K562 (cell line): ENCODE data around the gene NDUFV3. TPM values are rescaled to one million over a fixed set of nuclear protein-coding genes. Genes with fewer than 3 reads are reported as not detected.

Experiments
- ETV5 ChIP-seq: sonication (generic); formaldehyde crosslinking; IDR thresholded peaks from 2 replicates; pipeline ENCODE4 v1.4.0; 2020; ENCODE audit warnings: low read depth, mild to moderate bottlenecking, missing genetic modification reagents
- HNRNPH1 ChIP-seq: fragments of 200-400 bp; formaldehyde crosslinking; optimal IDR thresholded peaks from 2 replicates; pipeline ENCODE3; 2017; ENCODE audit warnings: low read depth, mild to moderate bottlenecking, low read length, moderate library complexity
- L3MBTL2 ChIP-seq: fragments of 450-650 bp; IDR thresholded peaks from 2 replicates; pipeline ENCODE4 v1.6.1; 2016; ENCODE audit warnings: mild to moderate bottlenecking, moderate library complexity
- MTA2 ChIP-seq: fragments of 450-650 bp; IDR thresholded peaks from 2 replicates; pipeline ENCODE4 v1.6.1; 2016; ENCODE audit warnings: low read depth
- MTA3 ChIP-seq: fragments of 450-650 bp; formaldehyde crosslinking; IDR thresholded peaks from 2 replicates; pipeline ENCODE4 v1.6.1; 2017; ENCODE audit warnings: mild to moderate bottlenecking, borderline replicate concordance
- SMAD3 ChIP-seq: fragments of 450-650 bp; formaldehyde crosslinking; conservative IDR thresholded peaks from 2 replicates; pipeline ENCODE4 v1.4.0; 2020; ENCODE audit warnings: mild to moderate bottlenecking
- ZKSCAN1 ChIP-seq: fragments of 150-350 bp; IDR thresholded peaks from 2 replicates; pipeline ENCODE4 v1.6.1; 2016; ENCODE audit warnings: low read depth, low read length
- ZKSCAN8 ChIP-seq: fragments of 200-800 bp; sonication (Bioruptor generic); IDR thresholded peaks from 2 replicates; pipeline ENCODE4 v1.6.1; 2016; ENCODE audit warnings: missing genetic modification characterization, missing compliant biosample characterization
- ZNF12 ChIP-seq: sonication (generic); formaldehyde crosslinking; IDR thresholded peaks from 2 replicates; pipeline ENCODE4 v1.4.0; 2020; ENCODE audit warnings: mild to moderate bottlenecking, missing genetic modification reagents
- ZNF354B ChIP-seq: fragments of 250-450 bp; sonication (Bioruptor Pico); IDR thresholded peaks from 2 replicates; pipeline ENCODE4 v1.4.0; 2020
- polyA plus RNA-seq, 8 experiments: library from polyadenylated mRNA; depleted of rRNA in 4 of 8; stranded (reverse) in 5 of 8; unstranded in 3 of 8; fragments of >200 nt; fragmentation: Nextera tagmentation in 2 of 8; fragmentation: Illumina TruSeq in 1 of 8; extraction: Ambion mirVana in 2 of 8; extraction: Trizol in 1 of 8; gene quantifications; 2 replicates each; pipeline versions ENCODE4 v1.2.1 to v1.2.3, GENCODE V29; 2011 to 2014; ENCODE audit warnings: inconsistent platforms in 1 of 8, missing spikeins in 1 of 8
- total RNA-seq, 7 experiments: library from RNA; depleted of rRNA in 6 of 7; stranded (reverse); fragments of >200 nt in 6 of 7; fragmentation: Illumina TruSeq in 2 of 7; extraction: Trizol in 2 of 7; gene quantifications; 2 replicates each; pipeline versions ENCODE4 v1.2.1 to v1.2.3, GENCODE V29; 2011 to 2021; ENCODE audit warnings: low replicate concordance in 1 of 7
- TF ChIP-seq, protein P1 (sequence below), 2 experiments: fragments of 450-650 bp; IDR thresholded peaks; 2 replicates each; pipeline ENCODE4 v1.6.1; 2016; ENCODE audit warnings: mild to moderate bottlenecking in 2 of 2, borderline replicate concordance in 1 of 2, low read depth in 1 of 2, moderate library complexity in 1 of 2
- TF ChIP-seq, protein P2 (sequence below), 2 experiments: fragments of 450-650 bp; conservative IDR thresholded peaks; 2 replicates each; pipeline ENCODE4 v1.6.1; 2017; ENCODE audit warnings: mild to moderate bottlenecking in 2 of 2, moderate library complexity in 2 of 2
- TF ChIP-seq, protein P3 (sequence below): fragments of 450-650 bp; formaldehyde crosslinking; IDR thresholded peaks from 2 replicates; pipeline ENCODE4 v1.4.0; 2022; ENCODE audit warnings: missing genetic modification characterization
- TF ChIP-seq, protein P4 (sequence below): IDR thresholded peaks from 2 replicates; pipeline ENCODE4 v1.6.1; 2012; ENCODE audit warnings: low read depth, low read length, improper control_type of control experiment, borderline replicate concordance

Gene NDUFV3
- total and polyA plus RNA-seq, 9 of the 15 experiments (the other 6 are each of a cell fraction or from before 2014, with no cell fraction given), result 19.1 to 87.8 (median 74.3) TPM

DNA sequence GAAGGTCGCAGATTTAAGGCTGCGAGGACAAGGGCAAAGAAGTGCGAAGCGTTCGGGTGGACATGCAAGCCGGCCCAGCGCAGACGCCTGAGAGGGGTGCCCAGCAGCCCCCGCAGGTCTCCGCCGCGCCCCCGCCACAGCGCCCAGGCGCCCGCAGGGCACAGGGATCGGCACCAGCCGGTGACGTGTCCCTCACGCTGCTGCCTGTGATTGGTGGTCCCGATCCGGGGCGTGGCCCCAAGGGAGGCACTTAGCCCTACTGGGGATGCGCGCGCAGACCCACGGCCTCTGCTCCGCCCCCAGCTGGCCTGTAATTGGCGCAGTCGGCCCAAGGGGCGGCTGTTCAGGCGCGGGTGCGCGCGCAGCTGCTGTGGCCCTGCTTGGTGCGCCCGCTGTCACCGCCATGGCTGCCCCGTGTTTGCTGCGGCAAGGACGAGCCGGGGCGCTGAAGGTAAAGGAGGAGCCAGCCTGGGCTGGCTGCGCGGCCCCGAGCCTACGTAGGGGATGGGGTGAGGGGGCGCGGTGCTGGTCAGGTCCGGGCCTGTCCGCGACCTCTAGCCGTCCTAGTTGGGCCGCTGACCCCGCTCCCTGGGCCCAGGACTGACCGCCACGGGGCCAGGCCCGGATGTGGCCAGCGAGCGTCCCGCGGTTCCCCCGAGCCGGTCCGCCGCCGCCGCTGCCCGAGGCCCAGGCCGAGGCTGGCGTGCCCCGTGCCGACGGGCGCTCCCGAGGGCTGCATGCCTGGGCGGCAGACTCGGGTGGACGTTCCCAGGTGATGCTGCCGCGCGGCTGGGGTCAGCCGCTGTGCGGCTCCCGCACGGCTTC is at the start of gene NDUFV3 (continued):
- peak; percentile 57 for TF ChIP-seq L3MBTL2
- TF ChIP-seq ZKSCAN8 (CRISPR knock-in tag), result no peak
- TF ChIP-seq ZNF354B (CRISPR knock-in tag), result no peak
- TF ChIP-seq, protein P1, sequence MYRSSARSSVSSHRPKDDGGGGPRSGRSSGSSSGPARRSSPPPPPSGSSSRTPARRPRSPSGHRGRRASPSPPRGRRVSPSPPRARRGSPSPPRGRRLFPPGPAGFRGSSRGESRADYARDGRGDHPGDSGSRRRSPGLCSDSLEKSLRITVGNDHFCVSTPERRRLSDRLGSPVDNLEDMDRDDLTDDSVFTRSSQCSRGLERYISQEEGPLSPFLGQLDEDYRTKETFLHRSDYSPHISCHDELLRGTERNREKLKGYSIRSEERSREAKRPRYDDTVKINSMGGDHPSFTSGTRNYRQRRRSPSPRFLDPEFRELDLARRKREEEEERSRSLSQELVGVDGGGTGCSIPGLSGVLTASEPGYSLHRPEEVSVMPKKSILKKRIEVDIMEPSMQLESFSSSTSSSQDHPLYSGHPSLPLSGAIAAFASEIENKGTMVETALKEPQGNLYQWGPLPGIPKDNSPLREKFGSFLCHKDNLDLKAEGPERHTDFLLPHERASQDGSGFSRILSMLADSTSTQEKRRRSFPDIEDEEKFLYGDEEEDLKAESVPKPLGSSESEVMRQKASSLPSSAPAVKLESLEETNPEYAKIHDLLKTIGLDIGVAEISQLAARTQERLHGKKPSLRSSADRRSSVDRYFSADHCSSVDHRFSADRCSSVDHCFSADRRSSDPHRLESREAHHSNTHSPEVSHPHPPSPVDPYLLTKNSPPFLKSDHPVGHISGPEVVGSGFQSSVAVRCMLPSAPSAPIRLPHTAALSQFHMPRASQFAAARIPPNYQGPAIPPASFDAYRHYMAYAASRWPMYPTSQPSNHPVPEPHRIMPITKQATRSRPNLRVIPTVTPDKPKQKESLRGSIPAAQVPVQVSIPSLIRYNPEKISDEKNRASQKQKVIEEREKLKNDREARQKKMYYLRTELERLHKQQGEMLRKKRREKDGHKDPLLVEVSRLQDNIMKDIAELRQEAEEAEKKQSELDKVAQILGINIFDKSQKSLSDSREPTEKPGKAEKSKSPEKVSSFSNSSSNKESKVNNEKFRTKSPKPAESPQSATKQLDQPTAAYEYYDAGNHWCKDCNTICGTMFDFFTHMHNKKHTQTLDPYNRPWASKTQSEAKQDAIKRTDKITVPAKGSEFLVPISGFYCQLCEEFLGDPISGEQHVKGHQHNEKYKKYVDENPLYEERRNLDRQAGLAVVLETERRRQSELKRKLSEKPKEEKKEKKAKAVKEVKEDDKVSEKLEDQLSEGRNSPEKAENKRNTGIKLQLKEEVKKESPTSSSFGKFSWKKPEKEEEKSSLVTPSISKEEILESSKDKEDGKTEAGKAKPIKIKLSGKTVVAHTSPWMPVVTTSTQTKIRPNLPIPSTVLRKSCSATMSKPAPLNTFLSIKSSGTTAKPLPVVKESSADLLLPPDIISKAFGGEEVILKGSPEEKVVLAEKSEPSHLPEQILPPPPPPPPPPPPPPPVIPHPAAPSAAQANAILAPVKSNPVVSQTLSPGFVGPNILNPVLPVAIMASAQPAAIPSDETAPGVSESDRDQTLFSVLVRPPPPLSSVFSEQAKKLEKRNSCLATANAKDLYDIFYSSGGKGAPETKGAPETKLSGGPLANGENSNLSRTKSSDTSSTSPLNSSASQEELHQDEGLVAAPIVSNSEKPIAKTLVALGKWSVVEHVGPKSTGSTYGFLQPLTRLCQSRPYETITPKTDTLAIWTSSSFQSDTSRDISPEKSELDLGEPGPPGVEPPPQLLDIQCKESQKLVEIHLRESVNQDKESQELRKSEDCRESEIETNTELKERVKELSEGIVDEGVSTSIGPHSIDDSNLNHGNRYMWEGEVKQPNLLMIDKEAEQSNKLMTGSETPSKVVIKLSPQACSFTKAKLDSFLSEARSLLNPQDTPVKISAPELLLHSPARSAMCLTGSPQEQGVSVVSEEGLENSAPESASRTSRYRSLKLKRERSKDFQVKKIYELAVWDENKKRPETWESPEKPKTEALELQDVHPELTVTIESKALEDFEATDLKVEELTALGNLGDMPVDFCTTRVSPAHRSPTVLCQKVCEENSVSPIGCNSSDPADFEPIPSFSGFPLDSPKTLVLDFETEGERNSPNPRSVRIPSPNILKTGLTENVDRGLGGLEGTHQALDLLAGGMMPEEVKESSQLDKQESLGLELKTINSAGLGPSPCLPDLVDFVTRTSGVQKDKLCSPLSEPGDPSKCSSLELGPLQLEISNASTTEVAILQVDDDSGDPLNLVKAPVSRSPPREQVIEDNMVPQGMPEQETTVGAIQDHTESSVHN (IDR thresholded peaks at IDR 0.05; ENCODE audit: borderline replicate concordance in 1 of 2, low read depth in 1 of 2), result no peak
- TF ChIP-seq ETV5 (CRISPR knock-in tag), result peak; percentile 67
- TF ChIP-seq, protein P2, sequence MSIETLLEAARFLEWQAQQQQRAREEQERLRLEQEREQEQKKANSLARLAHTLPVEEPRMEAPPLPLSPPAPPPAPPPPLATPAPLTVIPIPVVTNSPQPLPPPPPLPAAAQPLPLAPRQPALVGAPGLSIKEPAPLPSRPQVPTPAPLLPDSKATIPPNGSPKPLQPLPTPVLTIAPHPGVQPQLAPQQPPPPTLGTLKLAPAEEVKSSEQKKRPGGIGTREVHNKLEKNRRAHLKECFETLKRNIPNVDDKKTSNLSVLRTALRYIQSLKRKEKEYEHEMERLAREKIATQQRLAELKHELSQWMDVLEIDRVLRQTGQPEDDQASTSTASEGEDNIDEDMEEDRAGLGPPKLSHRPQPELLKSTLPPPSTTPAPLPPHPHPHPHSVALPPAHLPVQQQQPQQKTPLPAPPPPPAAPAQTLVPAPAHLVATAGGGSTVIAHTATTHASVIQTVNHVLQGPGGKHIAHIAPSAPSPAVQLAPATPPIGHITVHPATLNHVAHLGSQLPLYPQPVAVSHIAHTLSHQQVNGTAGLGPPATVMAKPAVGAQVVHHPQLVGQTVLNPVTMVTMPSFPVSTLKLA (conservative IDR thresholded peaks at IDR 0.05), result peak; percentile 75 to 83
- TF ChIP-seq, protein P3, sequence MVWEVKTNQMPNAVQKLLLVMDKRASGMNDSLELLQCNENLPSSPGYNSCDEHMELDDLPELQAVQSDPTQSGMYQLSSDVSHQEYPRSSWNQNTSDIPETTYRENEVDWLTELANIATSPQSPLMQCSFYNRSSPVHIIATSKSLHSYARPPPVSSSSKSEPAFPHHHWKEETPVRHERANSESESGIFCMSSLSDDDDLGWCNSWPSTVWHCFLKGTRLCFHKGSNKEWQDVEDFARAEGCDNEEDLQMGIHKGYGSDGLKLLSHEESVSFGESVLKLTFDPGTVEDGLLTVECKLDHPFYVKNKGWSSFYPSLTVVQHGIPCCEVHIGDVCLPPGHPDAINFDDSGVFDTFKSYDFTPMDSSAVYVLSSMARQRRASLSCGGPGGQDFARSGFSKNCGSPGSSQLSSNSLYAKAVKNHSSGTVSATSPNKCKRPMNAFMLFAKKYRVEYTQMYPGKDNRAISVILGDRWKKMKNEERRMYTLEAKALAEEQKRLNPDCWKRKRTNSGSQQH (CRISPR knock-in tag), result 0 out of 2 replicates have a peak, but pooled peaks have one; percentile 33
- peak; percentile 84 for TF ChIP-seq ZNF12 (CRISPR knock-in tag)
- no peak for TF ChIP-seq HNRNPH1
- TF ChIP-seq, protein P4, sequence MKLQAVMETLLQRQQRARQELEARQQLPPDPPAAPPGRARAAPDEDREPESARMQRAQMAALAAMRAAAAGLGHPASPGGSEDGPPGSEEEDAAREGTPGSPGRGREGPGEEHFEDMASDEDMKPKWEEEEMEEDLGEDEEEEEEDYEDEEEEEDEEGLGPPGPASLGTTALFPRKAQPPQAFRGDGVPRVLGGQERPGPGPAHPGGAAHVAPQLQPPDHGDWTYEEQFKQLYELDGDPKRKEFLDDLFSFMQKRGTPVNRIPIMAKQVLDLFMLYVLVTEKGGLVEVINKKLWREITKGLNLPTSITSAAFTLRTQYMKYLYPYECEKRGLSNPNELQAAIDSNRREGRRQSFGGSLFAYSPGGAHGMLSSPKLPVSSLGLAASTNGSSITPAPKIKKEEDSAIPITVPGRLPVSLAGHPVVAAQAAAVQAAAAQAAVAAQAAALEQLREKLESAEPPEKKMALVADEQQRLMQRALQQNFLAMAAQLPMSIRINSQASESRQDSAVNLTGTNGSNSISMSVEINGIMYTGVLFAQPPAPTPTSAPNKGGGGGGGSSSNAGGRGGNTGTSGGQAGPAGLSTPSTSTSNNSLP, result no peak
- TF ChIP-seq SMAD3 (CRISPR knock-in tag), result no peak
- TF ChIP-seq MTA2, result no peak
- TF ChIP-seq ZKSCAN1, result peak; percentile 54; the same call in 1 of the 2 replicates
- peak; percentile 89 for TF ChIP-seq MTA3
